H1 (cell line): ENCODE results near the gene CLCN5. TPM values are rescaled to one million over a fixed set of nuclear protein-coding genes. Genes with fewer than 3 reads are reported as not detected.

Experiments
- CTCF ChIA-PET: fragments of 300-600 bp; sonication (Branson Sonifier 250); formaldehyde crosslinking; loops from one replicate; lab custom pipeline; 2021; ENCODE audit not compliant: partially characterized antibody; lab: Charles Lee
- POLR2A ChIA-PET: fragments of 300-600 bp; sonication (Branson Sonifier 250); formaldehyde crosslinking; loops from one replicate; lab custom pipeline; 2021; ENCODE audit warnings: inconsistent platforms; ENCODE audit not compliant: partially characterized antibody; lab: Charles Lee
- DNase-seq, 2 experiments: peaks; one replicate each; pipeline versions ENCODE4 v3.0.0 to v3.0.0-alpha.2; 2010 to 2022; ENCODE audit warnings: low spot score in 2 of 2, low read depth in 1 of 2, mixed read lengths in 1 of 2
- FAIRE-seq: peaks from 2 replicates; lab custom pipeline; 2011; peaks lifted over from hg19 to GRCh38; lab: Jason Lieb, UNC
- H2AFZ ChIP-seq: 2 replicates; pipeline ENCODE4 v1.8.1; 2012; ENCODE audit warnings: low read length, inconsistent platforms
- H2AK5ac ChIP-seq: 2 replicates; pipeline ENCODE4 v1.6.1; 2013; ENCODE audit warnings: low read depth, low read length
- H2BK120ac ChIP-seq: replicated peaks from 2 replicates; pipeline ENCODE3; 2013; ENCODE audit warnings: low read depth, low read length, inconsistent platforms
- H2BK12ac ChIP-seq: 2 replicates; pipeline ENCODE4 v1.6.1; 2013; ENCODE audit warnings: low read depth, low read length
- H2BK15ac ChIP-seq: 2 replicates; pipeline ENCODE4 v1.6.1; 2013; ENCODE audit warnings: low read length
- H2BK20ac ChIP-seq: 2 replicates; pipeline ENCODE4 v1.6.1; 2013; ENCODE audit warnings: low read length
- H2BK5ac ChIP-seq: 2 replicates; pipeline ENCODE4 v1.6.1; 2013; ENCODE audit warnings: low read depth, low read length
- H3K14ac ChIP-seq: 2 replicates; pipeline ENCODE4 v1.6.1; 2013; ENCODE audit warnings: inconsistent platforms; ENCODE audit not compliant: insufficient read length
- H3K18ac ChIP-seq: 2 replicates; pipeline ENCODE4 v1.6.1; 2013; ENCODE audit warnings: low read length; ENCODE audit errors: extremely low read depth
- H3K23ac ChIP-seq: 2 replicates; pipeline ENCODE4 v1.6.1; 2013; ENCODE audit warnings: inconsistent platforms; ENCODE audit not compliant: insufficient read length
- H3K23me2 ChIP-seq: 2 replicates; pipeline ENCODE4 v1.6.1; 2013; ENCODE audit warnings: low read depth, low read length
- H3K27ac ChIP-seq: 2 replicates; pipeline ENCODE4 v1.6.1; 2011; ENCODE audit warnings: low read depth, low read length, inconsistent platforms
- H3K27me3 ChIP-seq, 4 experiments: replicated peaks in 1 of 4; 1 replicate in 1 of 4; 2 replicates in 3 of 4; pipeline versions ENCODE4 v1.6.1 to v1.8.1; 2011 to 2013; ENCODE audit warnings: low read length in 3 of 4, mild to moderate bottlenecking in 3 of 4, inconsistent platforms in 2 of 4, mixed read lengths in 2 of 4, moderate library complexity in 1 of 4; ENCODE audit not compliant: control insufficient read depth in 3 of 4, insufficient read depth in 3 of 4; ENCODE audit errors: extremely low read depth in 1 of 4
- H3K36me3 ChIP-seq, 4 experiments: 2 replicates each; pipeline versions ENCODE4 v1.6.1 to v1.8.1; 2011 to 2013; ENCODE audit warnings: mild to moderate bottlenecking in 4 of 4, low read length in 3 of 4, moderate library complexity in 2 of 4, control low read depth in 1 of 4, inconsistent platforms in 1 of 4; ENCODE audit not compliant: insufficient read depth in 4 of 4, control insufficient read depth in 2 of 4
- H3K4ac ChIP-seq: replicated peaks from 2 replicates; pipeline ENCODE3; 2013; ENCODE audit warnings: low read length, low read depth, mixed read lengths, inconsistent platforms; ENCODE audit not compliant: insufficient read length
- H3K4me1 ChIP-seq, 4 experiments: replicated peaks in 1 of 4; 1 replicate in 1 of 4; 2 replicates in 3 of 4; pipeline versions ENCODE4 v1.6.1 to v1.8.1; 2011 to 2013; ENCODE audit warnings: low read length in 3 of 4, inconsistent platforms in 2 of 4, mixed read lengths in 1 of 4; ENCODE audit not compliant: insufficient read depth in 4 of 4, control insufficient read depth in 3 of 4
- H3K4me2 ChIP-seq, 2 experiments: 2 replicates each; pipeline versions ENCODE4 v1.6.1 to v1.8.1; 2011 to 2013; ENCODE audit warnings: low read depth in 2 of 2, low read length in 2 of 2, control low read depth in 1 of 2, inconsistent platforms in 1 of 2, mild to moderate bottlenecking in 1 of 2; ENCODE audit not compliant: insufficient read depth in 1 of 2
- H3K4me3 ChIP-seq, 4 experiments: fragments of 200-600, 300-600 bp in 1 of 4; sonication (generic), shearing (Covaris generic), sonication (Bioruptor Twin) in 1 of 4; 2 replicates each; pipeline versions ENCODE4 v1.5.1 to v1.8.1; 2011 to 2016; ENCODE audit warnings: low read length in 4 of 4, low read depth in 3 of 4, control low read depth in 2 of 4, inconsistent platforms in 2 of 4, mild to moderate bottlenecking in 2 of 4, mixed read lengths in 1 of 4, moderate library complexity in 1 of 4; ENCODE audit not compliant: insufficient read depth in 2 of 4; ENCODE audit errors: extremely low read depth in 1 of 4
- H3K56ac ChIP-seq: replicated peaks from 2 replicates; pipeline ENCODE3; 2013; ENCODE audit warnings: low read depth, mild to moderate bottlenecking, mixed read lengths, low read length, inconsistent platforms; ENCODE audit not compliant: insufficient read length
- H3K79me1 ChIP-seq: 2 replicates; pipeline ENCODE4 v1.6.1; 2013; ENCODE audit warnings: low read depth, low read length, control low read depth
- H3K79me2 ChIP-seq, 2 experiments: 2 replicates each; pipeline versions ENCODE4 v1.6.1 to v1.8.1; 2012 to 2013; ENCODE audit warnings: low read length in 2 of 2, mild to moderate bottlenecking in 2 of 2, inconsistent platforms in 1 of 2; ENCODE audit not compliant: insufficient read depth in 2 of 2, control insufficient read depth in 1 of 2
- H3K9ac ChIP-seq, 4 experiments: replicated peaks in 1 of 4; 1 replicate in 1 of 4; 2 replicates in 3 of 4; pipeline versions ENCODE4 v1.6.1 to v1.8.1; 2011 to 2013; ENCODE audit warnings: low read depth in 3 of 4, low read length in 3 of 4, control low read depth in 2 of 4, mild to moderate bottlenecking in 2 of 4, moderate library complexity in 2 of 4, inconsistent platforms in 1 of 4; ENCODE audit errors: extremely low read depth in 1 of 4
- H3K9me3 ChIP-seq, 2 experiments: 2 replicates each; pipeline versions ENCODE4 v1.6.1 to v1.8.1; 2012 to 2013; ENCODE audit warnings: mild to moderate bottlenecking in 2 of 2, moderate library complexity in 2 of 2, control low read depth in 1 of 2, inconsistent platforms in 1 of 2, low read depth in 1 of 2, low read length in 1 of 2, mixed read lengths in 1 of 2; ENCODE audit not compliant: insufficient read depth in 2 of 2
- H4K20me1 ChIP-seq, 2 experiments: replicated peaks in 1 of 2; 2 replicates each; pipeline versions ENCODE3 to v1.8.1; 2011 to 2013; ENCODE audit warnings: inconsistent platforms in 2 of 2, low read length in 2 of 2, mild to moderate bottlenecking in 1 of 2; ENCODE audit not compliant: insufficient read depth in 2 of 2, control insufficient read depth in 1 of 2
- H4K5ac ChIP-seq: 2 replicates; pipeline ENCODE4 v1.6.1; 2013; ENCODE audit warnings: low read length, low read depth, mixed read lengths, inconsistent platforms; ENCODE audit not compliant: insufficient read length
- H4K8ac ChIP-seq: 2 replicates; pipeline ENCODE4 v1.8.0; 2013; ENCODE audit warnings: mild to moderate bottlenecking, moderate library complexity, low read length, inconsistent platforms; ENCODE audit not compliant: insufficient read depth; ENCODE audit errors: extremely low read depth
- H4K91ac ChIP-seq: replicated peaks from 2 replicates; pipeline ENCODE3; 2013; ENCODE audit warnings: low read length, mixed read lengths, inconsistent platforms; ENCODE audit not compliant: insufficient read length
- GABPA ChIP-seq: IDR thresholded peaks from 2 replicates; pipeline ENCODE4 v1.6.1; 2011; ENCODE audit warnings: mild to moderate bottlenecking, low read length, moderate library complexity, borderline replicate concordance; ENCODE audit not compliant: insufficient read depth
- GTF2F1 ChIP-seq: IDR thresholded peaks from 2 replicates; pipeline ENCODE4 v1.6.1; 2012; ENCODE audit warnings: low read depth, low read length, improper control_type of control experiment, borderline replicate concordance
- WGBS, 2 experiments: shearing (Covaris generic) in 1 of 2; methylation state at CpG; one replicate each; pipeline versions ENCODE4 v1.1.6 to v1.1.7; 2013 to 2015; ENCODE audit warnings: low lambda C conversion rate in 2 of 2, mixed read lengths in 2 of 2, inconsistent platforms in 1 of 2, low coverage in 1 of 2, missing lambda C conversion rate in 1 of 2; ENCODE audit not compliant: insufficient replicate concordance in 2 of 2, insufficient coverage in 1 of 2, insufficient read length in 1 of 2; ENCODE audit errors: extremely low coverage in 1 of 2, missing lambda C conversion rate in 1 of 2; 5-methylcytosine and 5-hydroxymethylcytosine counted together
- polyA plus RNA-seq, 7 experiments: library from polyadenylated mRNA; depleted of rRNA in 3 of 7; stranded (reverse) in 5 of 7; unstranded in 2 of 7; fragments of >200 nt in 5 of 7; fragments of 200-250 nt in 2 of 7; gene quantifications; 1 replicate in 5 of 7; 2 replicates in 1 of 7; 4 replicates in 1 of 7; pipeline versions ENCODE4 v1.2.1 to v1.2.3, GENCODE V29; 2011 to 2013; ENCODE audit warnings: missing spikeins in 2 of 7, mixed read lengths in 2 of 7
- total RNA-seq: library from RNA; stranded (reverse); fragmentation: NEBNext Ultra II Directional; extraction: Animal tissue kit (Norgen Biotek cat#: 25700); gene quantifications from 2 replicates; pipeline ENCODE4 v1.2.1, GENCODE V29; 2021

The CLCN5 gene
- total and polyA plus RNA-seq, 2 of the 8 experiments (the other 6 are each of a cell fraction or from before 2014, with no cell fraction given): 4.2 to 9.7 TPM

DNA sequence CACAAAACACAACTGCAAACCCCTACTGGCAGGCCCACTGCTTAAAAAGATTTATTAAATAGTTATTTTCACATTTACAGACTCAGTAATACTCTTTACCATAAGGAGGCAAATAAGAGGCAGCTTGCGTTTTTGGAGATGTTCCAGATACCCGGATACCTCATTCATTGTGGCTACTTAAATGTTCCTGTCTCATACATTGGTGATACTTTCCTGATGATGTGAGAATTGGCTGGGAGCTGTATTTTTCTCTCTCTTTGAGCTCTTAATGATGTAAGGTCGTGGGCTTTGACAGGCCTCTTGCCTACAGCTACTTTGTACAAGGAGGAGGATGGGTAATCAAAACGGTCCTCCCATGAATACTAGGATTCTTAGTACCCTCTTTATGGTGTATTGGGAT lies 176.9 kb downstream of the CLCN5 start:
- H3K27ac ChIP-seq: no peak overlapping the region
- H3K36me3 ChIP-seq: no peaks in the 10 kb centered on the region
- H2AFZ ChIP-seq: no peak overlapping the region
- H2BK20ac ChIP-seq: no peak overlapping the region
- H3K4me2 ChIP-seq: no peak overlapping the region
- no peak overlapping the region for H4K91ac ChIP-seq
- H4K5ac ChIP-seq: no peak overlapping the region
- no peak overlapping the region for H2AK5ac ChIP-seq
- H2BK5ac ChIP-seq: no peak overlapping the region
- no peaks in the 10 kb centered on the region for H3K9me3 ChIP-seq
- H2BK15ac ChIP-seq: no peak overlapping the region
- no peak overlapping the region for H2BK12ac ChIP-seq
- no peak overlapping the region for H3K4me3 ChIP-seq
- H4K20me1 ChIP-seq: no peaks in the 10 kb centered on the region
- H3K27me3 ChIP-seq: no peaks in the 10 kb centered on the region
- no peaks in the 10 kb centered on the region for H3K79me2 ChIP-seq
- ChIA-PET POLR2A (no interaction called here), CTCF (interaction anchor here (0.8 to 5.4 kb wide), 13 partner anchors 10 to 865 kb away, joined by 3 to 76 read pairs (median 9); partner anchors contain the start of genes AKAP4 and CCNB3)
- FAIRE-seq (no peak), DNase-seq (no peak)
- no peak overlapping the region for H3K9ac ChIP-seq
- no peaks in the 10 kb centered on the region for H3K79me1 ChIP-seq
- H4K8ac ChIP-seq: no peak overlapping the region
- H3K56ac ChIP-seq: no peak overlapping the region
- H3K4me1 ChIP-seq: no peaks in the 10 kb centered on the region
- H3K14ac ChIP-seq: no peak overlapping the region
- H3K23ac ChIP-seq: no peak overlapping the region
- no peak overlapping the region for H2BK120ac ChIP-seq
- no peaks in the 10 kb centered on the region for H3K23me2 ChIP-seq
- no peak overlapping the region for H3K4ac ChIP-seq
- WGBS, 2 experiments: 76% methylated on average over 4 of the region's 4 CpGs; no CpG with 5 or more reads in 1 of the 2 experiments
- no peak overlapping the region for H3K18ac ChIP-seq
- TF ChIP-seq GABPA: no peak
- TF ChIP-seq GTF2F1: no peak
